ENCODE measurements around the gene SRI.

DNA sequence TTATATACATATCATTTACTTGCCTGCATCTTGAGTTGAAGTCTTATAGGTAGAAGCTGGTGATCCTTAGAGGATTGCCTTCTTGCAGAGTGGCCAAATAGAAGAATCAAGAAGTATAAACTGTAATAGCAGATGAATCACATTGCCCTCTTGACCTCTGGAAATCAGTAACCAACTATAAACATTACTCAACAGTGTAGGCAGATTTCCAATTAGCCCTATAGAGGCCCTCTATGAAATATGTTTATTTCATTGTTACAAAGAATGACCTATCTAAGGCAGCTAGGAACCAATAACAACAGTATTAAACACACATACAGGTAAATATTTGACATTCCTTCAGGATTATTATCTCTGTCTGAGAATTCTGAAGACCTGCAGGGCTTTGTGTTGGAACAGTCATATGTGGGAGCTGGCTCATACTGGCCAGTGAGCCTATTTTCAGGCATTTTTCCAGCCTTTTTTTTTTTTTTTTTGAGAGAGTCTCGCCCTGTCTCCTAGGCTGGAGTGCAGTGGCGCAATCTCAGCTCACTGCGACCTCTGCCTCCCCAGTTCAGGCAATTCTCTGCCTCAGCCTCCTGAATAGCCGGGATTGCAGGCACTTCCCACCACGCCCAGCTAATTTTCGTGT lies 7.2 kb upstream of the SRI start:
- no peak for TF ChIP-seq CTCF (IDR thresholded peaks at IDR 0.05)
- no peak for TF ChIP-seq EZH2 (IDR thresholded peaks at IDR 0.05; ENCODE audit: borderline replicate concordance, insufficient read depth, low read depth, low read length, poor library complexity, severe bottlenecking)
